GM19025 (cell line): ENCODE results near the gene ZNF614.
"Not testable (repeated sequence)": the region's sequence is repeated elsewhere in the genome, so short reads cannot be mapped to it uniquely, and the experiment has no call there.

Experiments
- ATAC-seq: cut with Tn5 transposase; IDR thresholded peaks from one replicate; pipeline ENCODE4 v1.9.1; 2021; ENCODE audit warnings: mild to moderate bottlenecking, low read depth, moderate library complexity; ENCODE audit not compliant: unreplicated experiment

ZNF614 gene

DNA sequence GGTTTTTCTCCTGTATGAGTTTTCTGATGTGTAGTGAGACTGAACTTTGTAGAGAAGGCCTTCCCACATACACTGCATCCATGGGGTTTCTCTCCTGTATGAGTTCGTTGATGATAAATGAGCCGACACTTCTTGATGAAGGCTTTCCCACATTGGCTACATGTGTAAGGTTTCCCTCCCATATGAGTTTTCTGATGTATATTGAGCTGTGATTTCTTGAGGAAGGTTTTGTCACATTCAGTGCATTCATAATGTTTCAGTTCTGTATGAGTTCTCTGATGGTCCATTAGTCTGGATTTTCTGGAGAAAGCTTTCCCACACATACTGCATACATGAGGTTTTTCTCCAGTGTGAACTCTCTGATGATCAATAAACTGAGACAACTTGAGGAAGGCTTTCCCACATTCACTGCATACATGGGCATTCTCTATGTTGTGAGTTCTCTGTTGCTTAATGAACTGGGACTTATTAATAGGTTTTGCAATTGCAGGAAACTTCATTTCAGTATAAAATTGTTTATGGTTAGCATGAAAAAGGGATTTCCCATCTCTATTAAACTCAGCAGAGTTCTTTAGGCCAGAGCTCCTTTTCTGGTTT, 34.0 kb downstream of the ZNF614 start:
- ATAC-seq = no peak

DNA sequence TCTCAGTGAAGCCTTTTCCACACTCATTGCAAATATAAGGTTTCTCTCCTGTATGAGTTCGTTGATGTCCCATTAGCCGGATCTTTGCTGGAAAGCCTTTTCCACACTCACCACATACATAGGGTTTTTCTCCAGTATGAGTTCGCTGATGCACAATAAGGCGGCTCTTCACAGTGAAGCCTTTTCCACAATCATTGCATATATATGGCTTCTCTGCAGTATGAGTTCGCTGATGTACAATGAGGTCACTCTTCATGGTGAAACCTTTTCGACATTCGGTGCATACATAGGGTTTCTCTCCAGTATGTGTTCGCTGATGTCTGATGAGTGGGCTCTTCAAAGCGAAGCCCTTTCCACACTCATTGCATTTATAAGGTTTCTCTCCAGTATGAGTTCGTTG, 34.8 kb downstream of the ZNF614 start:
- no peak for ATAC-seq

DNA sequence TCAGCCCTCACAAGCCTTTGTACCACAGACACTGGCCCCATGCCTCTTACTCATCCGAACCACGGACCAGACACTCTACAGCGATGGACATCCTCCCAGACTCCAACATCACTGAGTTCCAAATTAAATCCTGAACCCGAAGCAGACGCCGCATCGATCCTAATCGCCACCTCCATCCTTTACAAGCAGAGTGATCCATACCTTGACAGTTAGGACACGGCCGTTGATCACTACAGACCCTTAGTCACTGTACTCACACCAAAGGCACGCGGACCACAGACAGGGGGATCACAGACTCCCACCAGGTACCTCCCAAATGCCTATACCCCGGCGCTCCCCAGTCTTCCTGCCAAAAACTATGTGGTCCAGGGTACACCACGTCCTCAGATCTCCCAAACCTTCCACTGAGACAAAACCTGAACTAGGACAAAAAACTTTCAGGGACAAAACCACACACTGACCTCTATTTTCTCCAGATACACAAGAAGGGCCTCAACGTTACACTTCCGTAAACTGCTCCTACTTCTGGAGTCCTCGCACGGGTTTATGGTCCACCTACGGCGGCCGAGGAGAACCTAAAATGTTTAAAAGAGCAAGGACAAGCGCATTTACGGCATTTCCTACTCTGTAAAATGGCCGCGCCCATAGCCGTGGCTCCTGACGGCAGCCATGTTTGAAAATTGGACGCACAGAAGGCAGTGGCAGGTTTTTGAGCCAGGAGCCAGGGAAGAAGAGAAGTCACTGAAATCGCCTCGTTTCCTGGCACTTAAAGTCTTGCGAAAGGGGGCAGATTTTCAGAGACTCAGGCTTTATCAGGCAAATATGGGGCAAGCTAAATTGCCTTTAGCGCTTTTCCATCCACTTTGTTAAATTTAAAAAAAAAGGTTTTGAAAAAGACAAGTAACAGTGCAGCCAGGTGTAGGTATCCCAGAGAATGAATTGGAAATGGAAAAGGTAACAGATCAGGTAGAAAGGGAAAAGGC, 41.6 kb downstream of the ZNF614 start, which contains the start of gene ZNF350:
Gene ZNF350 (minus strand): TSS at position 532 of the 983 bp plus-strand sequence. CDS start 12,480 bp downstream, outside the sequence.
- peak; percentile 79 for ATAC-seq

DNA sequence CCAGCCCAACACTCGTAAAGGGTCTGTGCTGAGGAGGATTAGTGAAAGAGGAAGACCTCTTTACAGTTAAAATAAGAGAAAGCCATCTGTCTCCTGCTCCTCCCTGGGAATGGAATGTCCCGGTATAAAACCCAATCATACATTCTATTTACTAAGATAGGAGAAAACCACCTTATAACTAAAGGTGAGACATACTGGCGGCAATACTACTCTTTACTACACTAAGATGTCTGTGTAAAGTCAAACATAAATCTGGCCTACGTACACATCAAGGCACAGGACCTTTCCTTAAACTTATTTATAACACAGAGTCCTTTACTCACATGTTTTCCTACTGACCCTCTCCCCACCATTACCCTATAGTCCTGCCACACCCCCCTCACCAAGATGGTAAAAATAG, 44.8 kb downstream of the ZNF614 start:
- no peak for ATAC-seq

DNA sequence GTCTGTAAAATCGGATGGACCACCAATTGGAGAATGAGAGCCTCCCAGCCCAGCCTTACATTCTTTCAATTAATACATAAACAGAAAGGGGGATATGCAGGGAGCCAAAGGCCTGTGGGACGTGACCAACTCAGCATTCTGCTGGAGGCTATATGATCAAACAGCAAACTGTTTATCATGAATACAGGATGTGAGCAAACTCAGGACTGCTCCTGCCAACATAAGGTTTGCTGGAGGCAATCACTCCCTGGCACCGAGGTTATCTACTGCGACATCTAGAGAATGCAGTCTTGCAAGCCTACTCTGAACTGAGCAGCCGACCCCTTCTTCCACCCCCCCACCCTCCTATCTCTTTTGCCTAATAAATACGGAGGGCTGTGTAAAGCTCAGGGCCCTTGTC, 47.3 kb downstream of the ZNF614 start:
- ATAC-seq = not testable (repeated sequence)

DNA sequence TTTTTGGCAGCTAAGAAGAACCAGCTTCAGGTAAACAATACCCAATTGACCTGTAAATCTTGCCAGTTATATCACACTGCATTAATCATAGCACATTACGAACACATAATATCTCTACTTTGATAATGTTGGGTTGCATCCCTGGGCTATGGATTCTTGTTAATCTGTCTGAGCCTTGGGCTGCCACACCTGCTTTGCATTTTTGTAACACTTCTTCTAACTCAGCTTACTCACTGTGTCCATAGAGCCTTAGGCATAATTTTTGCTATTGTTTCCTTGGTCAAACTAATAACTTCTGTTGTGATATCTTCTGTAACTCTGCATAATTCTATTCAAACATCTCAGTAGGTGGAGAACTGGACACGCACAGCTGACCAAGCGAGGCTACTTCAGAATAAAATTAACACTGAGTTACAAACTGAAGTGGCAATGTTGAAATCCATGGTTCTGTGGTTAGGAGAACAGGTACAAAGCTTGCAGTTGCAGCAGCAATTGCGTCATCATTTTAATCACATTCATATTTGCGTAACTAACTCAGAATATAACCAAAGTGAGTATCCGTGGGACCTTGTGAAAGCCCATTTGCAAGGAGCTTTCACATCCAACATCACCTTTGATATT, 48.0 kb downstream of the ZNF614 start:
- no peak for ATAC-seq

DNA sequence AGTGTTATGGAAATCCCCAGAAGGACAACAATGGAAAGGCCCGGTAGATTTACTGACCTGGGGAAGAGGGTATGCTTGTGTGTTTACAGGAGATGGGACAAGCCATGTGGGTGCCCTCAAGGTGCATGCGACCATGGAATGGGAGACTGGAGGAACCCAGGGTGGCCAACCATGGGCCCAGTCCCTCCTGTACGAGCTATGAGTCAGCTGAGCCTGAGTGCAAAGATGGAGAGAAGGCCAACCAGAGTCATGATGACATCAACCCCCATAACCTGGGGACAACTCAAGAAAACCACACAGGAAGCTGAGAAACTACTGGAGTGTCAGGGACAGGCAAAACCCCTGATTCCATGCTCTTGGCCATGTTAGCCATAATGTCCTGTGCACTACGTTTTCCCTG, 49.3 kb downstream of the ZNF614 start:
- no peak for ATAC-seq

DNA sequence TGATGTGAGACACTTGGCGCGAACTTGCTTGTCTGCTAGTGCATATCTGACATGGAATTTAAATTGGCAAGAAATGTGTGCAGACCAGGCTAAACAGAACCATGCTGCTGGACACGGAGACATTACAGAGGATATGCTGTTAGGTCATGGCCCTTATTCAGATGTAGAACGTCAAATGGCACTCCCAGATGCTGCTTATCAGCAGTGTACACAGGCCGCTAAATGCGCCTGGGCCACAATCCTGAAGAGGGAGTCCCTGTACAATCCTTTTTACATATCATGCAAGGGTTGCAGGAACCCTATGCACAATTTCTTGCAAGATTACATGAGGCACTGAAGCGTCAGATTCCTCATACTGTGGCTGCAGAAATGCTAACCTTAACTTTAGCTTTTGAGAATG, 50.8 kb downstream of the ZNF614 start:
- no peak for ATAC-seq

DNA sequence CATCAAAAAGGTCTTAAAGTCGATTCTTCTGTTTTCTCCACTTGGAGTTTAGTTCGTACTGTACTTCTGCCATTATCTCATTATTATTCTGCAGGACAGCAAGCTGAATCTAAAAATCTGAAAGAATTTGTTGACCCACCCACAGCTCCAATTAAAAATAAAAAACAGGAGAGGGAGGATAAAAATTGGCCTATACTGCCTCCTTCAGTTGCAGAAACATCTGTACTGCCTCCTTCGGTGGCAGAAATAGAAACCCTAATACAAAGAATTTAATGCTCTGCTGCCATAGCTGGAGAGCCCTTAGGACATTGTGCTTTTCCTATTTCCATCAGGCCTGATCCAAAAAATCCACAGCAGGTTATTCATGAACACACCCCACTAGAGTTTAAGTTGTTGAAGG, 51.3 kb downstream of the ZNF614 start:
- no peak for ATAC-seq

DNA sequence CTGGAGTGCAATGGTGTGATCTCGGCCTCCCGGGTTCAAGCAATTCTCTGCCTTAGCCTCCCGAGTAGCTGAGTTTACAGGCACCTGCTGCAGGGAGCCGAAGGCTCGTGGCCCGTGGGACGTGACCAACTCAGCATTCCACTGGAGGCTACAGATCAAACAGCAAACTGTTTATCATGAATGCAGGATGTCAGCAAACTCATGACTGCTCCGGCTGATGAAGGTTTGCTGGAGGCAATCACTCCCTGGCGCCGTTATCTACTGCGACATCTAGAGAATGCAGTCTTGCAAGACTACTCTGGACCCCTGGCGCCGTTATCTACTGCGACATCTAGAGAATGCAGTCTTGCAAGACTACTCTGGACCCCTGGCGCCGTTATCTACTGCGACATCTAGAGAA, 52.4 kb downstream of the ZNF614 start:
- ATAC-seq = not testable (repeated sequence)

DNA sequence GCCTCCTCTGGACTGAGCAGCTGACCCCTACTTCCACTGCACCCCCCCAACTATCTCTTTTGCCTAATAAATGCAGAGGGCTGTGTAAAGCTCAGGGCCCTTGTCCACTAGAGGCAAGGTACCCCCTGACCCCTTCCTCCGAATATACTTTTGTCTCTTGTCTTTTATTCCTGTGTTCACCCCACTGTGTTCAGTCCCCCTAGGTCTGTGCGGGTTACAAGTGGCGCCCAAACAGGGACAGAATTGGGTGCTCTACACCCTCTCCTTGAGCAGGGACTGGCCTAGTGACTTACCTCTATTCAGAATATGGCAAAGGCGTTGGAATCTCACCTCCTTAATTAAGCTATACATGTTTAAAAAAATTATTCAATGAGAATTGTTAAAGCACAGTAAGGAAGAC, 56.6 kb downstream of the ZNF614 start:
- ATAC-seq = no peak

DNA sequence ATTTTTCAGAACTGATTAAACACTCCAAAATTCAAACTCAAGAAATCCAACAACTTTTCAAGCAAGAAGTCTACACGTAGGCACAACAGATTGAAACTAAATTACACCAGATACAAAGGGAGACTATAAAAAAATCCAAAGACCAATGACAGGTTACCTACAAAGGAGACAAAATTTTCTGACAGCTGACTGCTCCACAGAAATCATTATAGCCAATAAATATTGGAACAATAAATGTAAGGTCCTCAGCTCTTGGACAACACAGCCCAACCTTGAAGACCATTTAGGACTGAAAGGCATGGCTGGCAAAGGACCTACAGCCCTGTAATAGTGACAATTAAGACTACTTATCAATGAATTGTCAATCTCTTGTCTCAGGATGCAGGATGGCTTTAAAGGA, 57.5 kb downstream of the ZNF614 start:
- ATAC-seq = no peak

DNA sequence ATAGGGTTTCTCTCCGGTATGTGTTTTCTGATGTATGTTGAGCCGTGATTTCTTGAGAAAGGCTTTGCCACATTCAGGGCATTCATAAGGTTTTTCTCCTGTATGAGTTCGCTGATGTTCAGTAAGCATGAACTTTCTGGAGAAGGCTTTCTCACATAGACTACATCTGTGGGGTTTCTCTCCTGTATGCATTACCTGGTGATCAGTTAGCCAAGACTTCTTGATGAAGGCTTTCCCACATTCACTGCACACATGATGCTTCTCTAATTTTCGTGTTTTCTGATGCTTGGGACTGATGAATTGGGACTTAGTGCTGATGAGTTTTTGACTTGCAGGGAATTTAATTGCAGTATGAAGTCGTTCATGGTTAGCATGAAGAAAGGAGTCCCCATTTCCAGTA, 62.6 kb downstream of the ZNF614 start:
- ATAC-seq = no peak
